Neural crest cell (in vitro differentiated cells): ENCODE measurements around the gene CASP9. TPM values are rescaled to one million over a fixed set of nuclear protein-coding genes. Genes with fewer than 3 reads are reported as not detected.
A peak's percentile ranks its signal among the peaks of the same experiment; 100 is the strongest.

ENCODE experiments used
- DNase-seq: peaks from one replicate; pipeline ENCODE4 v3.0.0; 2021; ENCODE audit warnings: low read depth, mixed read lengths, low spot score
- H3K27ac Mint-ChIP-seq: one replicate; pipeline ENCODE4 v1.8.0; 2021; ENCODE audit warnings: mild to moderate bottlenecking, mixed read lengths; ENCODE audit not compliant: unreplicated experiment
- H3K27me3 Mint-ChIP-seq: 2 replicates; pipeline ENCODE4 v1.8.0; 2021; ENCODE audit warnings: low read depth, mild to moderate bottlenecking, mixed read lengths
- H3K36me3 Mint-ChIP-seq: 2 replicates; pipeline ENCODE4 v1.8.0; 2021; ENCODE audit warnings: low read depth, mild to moderate bottlenecking, mixed read lengths
- H3K4me1 Mint-ChIP-seq: 2 replicates; pipeline ENCODE4 v1.8.0; 2021; ENCODE audit warnings: mixed read lengths
- H3K4me3 Mint-ChIP-seq: one replicate; pipeline ENCODE4 v1.8.0; 2021; ENCODE audit warnings: mild to moderate bottlenecking, mixed read lengths
- H3K9me3 Mint-ChIP-seq: 2 replicates; pipeline ENCODE4 v1.8.0; 2021; ENCODE audit warnings: mixed read lengths
- CTCF ChIP-seq: fragments of 200-600 bp; sonication (generic); conservative IDR thresholded peaks from 2 replicates; pipeline ENCODE4 v1.5.0; 2021; ENCODE audit warnings: antibody characterized with exemption, mild to moderate bottlenecking
- long read RNA-seq: library from polyadenylated mRNA; unstranded; transcript quantifications from one replicate; pipeline ENCODE4 v2.0.0, GENCODE V29; 2020
- total RNA-seq: library from RNA; stranded (reverse); gene quantifications from 2 replicates; pipeline ENCODE4 v1.2.1, GENCODE V29; 2021

Gene CASP9
- 13.2 and 13.8 TPM in 2 replicates for total RNA-seq
- long read RNA-seq, transcript CASP9-201 (9 exons, 2,019 nt), result major isoform, 19 of 26 reads
- long read RNA-seq, transcript CASP9-202 (5 exons, 1,621 nt), result minor isoform, 5 of 26 reads
- long read RNA-seq, partial matches to known transcripts, result 0 of 26 reads
- long read RNA-seq, other reads (novel, unspliced or antisense), result 2 of 26 reads

- Mint-ChIP-seq H3K27ac (peak within 1 kb of the TSS; percentile 100), H3K9me3 (no peaks in the 10 kb centered on the region), H3K36me3 (no peaks in the 10 kb centered on the region), H3K4me3 (peak within 1 kb of the TSS; percentile 91), H3K27me3 (no peaks in the 10 kb centered on the region), H3K4me1 (peaks cover 49% of the 10 kb centered on the region)
- DNase-seq, result no peak
- TF ChIP-seq CTCF, result no peak
These were observed at the start of gene CASP9 for GRCh38 chr1:15524021-15524282. CASP9 (minus strand) TSS chr1:15524215; CDS start chr1:15524200, 15 bp downstream.

- no peaks in the 10 kb centered on the region for H3K27me3 Mint-ChIP-seq
These were observed 49.5 kb upstream of the CASP9 start for GRCh38 chr1:15573477-15573876.

GRCh38 chr1:15571266-15571665, 47.3 kb upstream of the CASP9 start:
- no peak for DNase-seq
- peaks cover 4% of the 10 kb centered on the region for H3K36me3 Mint-ChIP-seq
- no peaks in the 10 kb centered on the region for H3K9me3 Mint-ChIP-seq
- no peak overlapping the region for H3K27ac Mint-ChIP-seq
- H3K4me3 Mint-ChIP-seq, result no peak overlapping the region
- TF ChIP-seq CTCF, result no peak
- no peaks in the 10 kb centered on the region for H3K4me1 Mint-ChIP-seq
- no peaks in the 10 kb centered on the region for H3K27me3 Mint-ChIP-seq

More at GRCh38 chr1:15573477-15573876, 49.5 kb upstream of the CASP9 start:
- no peaks in the 10 kb centered on the region for H3K4me1 Mint-ChIP-seq
- peaks cover 3% of the 10 kb centered on the region for H3K36me3 Mint-ChIP-seq
- DNase-seq, result no peak
- H3K4me3 Mint-ChIP-seq, result no peak overlapping the region
- no peak overlapping the region for H3K27ac Mint-ChIP-seq
- TF ChIP-seq CTCF, result no peak
- H3K9me3 Mint-ChIP-seq, result no peaks in the 10 kb centered on the region

GRCh38 chr1:15570861-15571260, 46.8 kb upstream of the CASP9 start:
- Mint-ChIP-seq H3K9me3 (no peaks in the 10 kb centered on the region), H3K4me3 (no peak overlapping the region), H3K36me3 (peaks cover 4% of the 10 kb centered on the region), H3K27me3 (no peaks in the 10 kb centered on the region), H3K4me1 (no peaks in the 10 kb centered on the region), H3K27ac (no peak overlapping the region)
- no peak for DNase-seq
- no peak for TF ChIP-seq CTCF

GRCh38 chr1:15568387-15569073, 44.5 kb upstream of the CASP9 start:
- no peaks in the 10 kb centered on the region for H3K4me1 Mint-ChIP-seq
- no peaks in the 10 kb centered on the region for H3K9me3 Mint-ChIP-seq
- H3K4me3 Mint-ChIP-seq, result no peak overlapping the region
- DNase-seq, result no peak
- TF ChIP-seq CTCF, result no peak
- no peak overlapping the region for H3K27ac Mint-ChIP-seq
- peaks cover 6% of the 10 kb centered on the region for H3K36me3 Mint-ChIP-seq
- H3K27me3 Mint-ChIP-seq, result no peaks in the 10 kb centered on the region
